Measurements from ENCODE around the gene IFT52. TPM values are rescaled to one million over a fixed set of nuclear protein-coding genes. Genes with fewer than 3 reads are reported as not detected.

The IFT52 gene, protein sequence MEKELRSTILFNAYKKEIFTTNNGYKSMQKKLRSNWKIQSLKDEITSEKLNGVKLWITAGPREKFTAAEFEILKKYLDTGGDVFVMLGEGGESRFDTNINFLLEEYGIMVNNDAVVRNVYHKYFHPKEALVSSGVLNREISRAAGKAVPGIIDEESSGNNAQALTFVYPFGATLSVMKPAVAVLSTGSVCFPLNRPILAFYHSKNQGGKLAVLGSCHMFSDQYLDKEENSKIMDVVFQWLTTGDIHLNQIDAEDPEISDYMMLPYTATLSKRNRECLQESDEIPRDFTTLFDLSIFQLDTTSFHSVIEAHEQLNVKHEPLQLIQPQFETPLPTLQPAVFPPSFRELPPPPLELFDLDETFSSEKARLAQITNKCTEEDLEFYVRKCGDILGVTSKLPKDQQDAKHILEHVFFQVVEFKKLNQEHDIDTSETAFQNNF
- 10 to 100 TPM; 17.4 to 17.8 TPM for total RNA-seq

DNA sequence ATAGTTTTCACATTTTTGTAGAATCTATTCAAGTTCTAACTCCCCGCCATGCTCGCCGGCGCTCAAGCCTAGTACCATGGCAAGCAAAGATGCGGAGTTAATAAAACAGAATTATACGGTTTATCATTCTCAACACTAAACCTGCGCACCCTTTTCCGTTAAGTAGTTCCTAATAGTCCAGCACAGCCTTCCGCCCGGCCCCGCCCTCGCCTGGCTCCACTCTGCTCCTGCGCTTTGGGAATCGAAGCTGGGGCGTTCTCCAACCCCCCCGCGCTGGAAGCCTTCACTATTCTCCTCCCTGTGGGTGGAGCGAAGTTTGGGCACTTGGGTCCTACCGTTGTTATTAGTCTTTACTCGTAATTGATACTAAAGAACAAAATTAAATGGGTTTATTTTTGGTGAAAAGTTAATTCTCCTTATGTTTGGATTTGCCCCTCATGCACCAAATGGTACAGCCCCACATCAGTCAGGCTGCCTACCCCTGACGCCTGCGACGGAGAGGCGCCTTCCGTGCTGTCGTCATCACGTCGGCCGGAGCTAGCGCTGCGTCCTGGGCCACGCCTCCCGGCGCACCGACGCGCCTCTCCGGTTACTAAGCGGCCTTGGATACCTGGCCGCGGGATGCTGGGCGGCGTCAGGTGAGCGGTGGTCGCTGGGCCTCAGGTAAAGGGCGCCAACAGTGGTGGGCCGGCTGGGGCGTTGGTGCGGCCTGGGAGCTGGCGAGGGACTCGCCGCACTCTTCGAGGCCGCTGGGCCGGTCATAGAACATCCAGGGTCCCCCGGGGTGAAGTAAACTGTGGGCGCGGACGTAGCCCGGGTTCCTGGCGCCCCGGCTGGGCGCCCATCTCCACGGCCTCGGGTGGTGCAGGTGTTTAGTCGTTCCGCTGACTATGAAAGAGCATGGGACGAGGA lies at the start of gene IFT52:
Gene IFT52, plus strand, starts transcription at position 546 of the 912 bp plus-strand sequence. CDS start 3,762 bp downstream, outside the sequence.
- Mint-ChIP-seq H3K4me3 (peak within 1 kb of the TSS; percentile 82), H3K27me3 (peaks cover under 1% of the 10 kb centered on the region), H3K27ac (peak within 1 kb of the TSS; percentile 92), H3K4me1 (peaks cover 10% of the 10 kb centered on the region), H3K9me3 (no peaks in the 10 kb centered on the region), H3K36me3 (peaks cover 3% of the 10 kb centered on the region)
- peak; percentile 87 for DNase-seq
- peak; percentile 98 for ATAC-seq (ENCODE audit: low read depth)
- POLR2A ChIA-PET: interaction anchor here (0.6 to 1.5 kb wide), 4 partner anchors 41 to 1772 kb away, joined by 3 to 13 read pairs (median 6); partner anchors contain the start of genes SRSF6 and SYS1

- Mint-ChIP-seq H3K4me3 (no peak overlapping the region), H3K27ac (no peak overlapping the region), H3K4me1 (no peaks in the 10 kb centered on the region), H3K27me3 (no peaks in the 10 kb centered on the region), H3K9me3 (no peaks in the 10 kb centered on the region), H3K36me3 (no peaks in the 10 kb centered on the region)
- POLR2A ChIA-PET: no interaction called here
- no peak for DNase-seq
- ATAC-seq (ENCODE audit: low read depth): no peak
Measured at GRCh38 chr20:43541214-43541613, 49.5 kb upstream of the IFT52 start.

GRCh38 chr20:43542161-43542560 lies 48.6 kb upstream of the IFT52 start:
- ATAC-seq (ENCODE audit: low read depth) (no peak), DNase-seq (no peak)
- no peaks in the 10 kb centered on the region for H3K4me1 Mint-ChIP-seq
- no peaks in the 10 kb centered on the region for H3K27me3 Mint-ChIP-seq
- POLR2A ChIA-PET: interaction anchor here (0.6 to 1.0 kb wide), 3 partner anchors 60 to 120 kb away, joined by 3 to 4 read pairs (median 4); partner anchors contain the start of gene SRSF6
- H3K27ac Mint-ChIP-seq: no peak overlapping the region
- no peaks in the 10 kb centered on the region for H3K9me3 Mint-ChIP-seq
- peaks cover 4% of the 10 kb centered on the region for H3K36me3 Mint-ChIP-seq
- H3K4me3 Mint-ChIP-seq: no peak overlapping the region

- H3K9me3 Mint-ChIP-seq: peaks cover 3% of the 10 kb centered on the region
- H3K36me3 Mint-ChIP-seq: peaks cover 9% of the 10 kb centered on the region
- H3K4me1 Mint-ChIP-seq: no peaks in the 10 kb centered on the region
- DNase-seq: no peak
- no peak overlapping the region for H3K4me3 Mint-ChIP-seq
- POLR2A ChIA-PET: interaction anchor here (0.6 to 1.0 kb wide), 3 partner anchors 60 to 119 kb away, joined by 3 to 4 read pairs (median 4); partner anchors contain the start of gene SRSF6
- H3K27ac Mint-ChIP-seq: no peak overlapping the region
- no peak for ATAC-seq (ENCODE audit: low read depth)
- H3K27me3 Mint-ChIP-seq: no peaks in the 10 kb centered on the region
Measured at GRCh38 chr20:43542674-43543073, 48.1 kb upstream of the IFT52 start.

GRCh38 chr20:43543138-43543537 lies 47.6 kb upstream of the IFT52 start:
- DNase-seq (no peak), ATAC-seq (ENCODE audit: low read depth) (no peak)
- no peak overlapping the region for H3K4me3 Mint-ChIP-seq
- peaks cover 3% of the 10 kb centered on the region for H3K9me3 Mint-ChIP-seq
- no peak overlapping the region for H3K27ac Mint-ChIP-seq
- peaks cover 13% of the 10 kb centered on the region for H3K36me3 Mint-ChIP-seq
- POLR2A ChIA-PET: interaction anchor here (0.7 kb wide), 1 partner anchor 59 kb away, joined by 4 read pairs; no protein-coding TSS in a partner anchor
- H3K4me1 Mint-ChIP-seq: no peaks in the 10 kb centered on the region
- no peaks in the 10 kb centered on the region for H3K27me3 Mint-ChIP-seq

DNA sequence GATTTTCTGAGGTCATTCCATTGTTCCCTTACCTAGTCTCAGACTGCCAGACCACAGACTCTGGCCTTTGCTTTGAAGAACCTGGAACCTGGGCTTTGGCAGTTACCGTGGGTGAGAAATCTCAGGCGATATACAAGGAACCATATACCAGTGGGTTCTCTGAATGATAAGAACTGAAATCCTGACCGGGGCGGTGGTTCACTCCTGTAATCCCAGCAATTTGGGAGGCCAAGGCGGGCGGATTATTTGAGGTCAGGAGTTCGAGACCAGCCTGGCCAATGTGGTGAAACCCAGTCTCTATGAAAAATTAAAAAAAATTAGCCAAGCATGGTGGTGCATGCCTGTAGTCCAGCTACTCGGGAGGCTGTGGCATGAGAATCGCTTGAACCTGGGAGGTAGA lies 46.2 kb upstream of the IFT52 start:
- no peak for DNase-seq
- POLR2A ChIA-PET: no interaction called here
- H3K4me1 Mint-ChIP-seq: no peaks in the 10 kb centered on the region
- no peaks in the 10 kb centered on the region for H3K27me3 Mint-ChIP-seq
- no peak overlapping the region for H3K4me3 Mint-ChIP-seq
- no peak for ATAC-seq (ENCODE audit: low read depth)
- H3K36me3 Mint-ChIP-seq: peaks cover 15% of the 10 kb centered on the region
- peaks cover 3% of the 10 kb centered on the region for H3K9me3 Mint-ChIP-seq
- no peak overlapping the region for H3K27ac Mint-ChIP-seq

DNA sequence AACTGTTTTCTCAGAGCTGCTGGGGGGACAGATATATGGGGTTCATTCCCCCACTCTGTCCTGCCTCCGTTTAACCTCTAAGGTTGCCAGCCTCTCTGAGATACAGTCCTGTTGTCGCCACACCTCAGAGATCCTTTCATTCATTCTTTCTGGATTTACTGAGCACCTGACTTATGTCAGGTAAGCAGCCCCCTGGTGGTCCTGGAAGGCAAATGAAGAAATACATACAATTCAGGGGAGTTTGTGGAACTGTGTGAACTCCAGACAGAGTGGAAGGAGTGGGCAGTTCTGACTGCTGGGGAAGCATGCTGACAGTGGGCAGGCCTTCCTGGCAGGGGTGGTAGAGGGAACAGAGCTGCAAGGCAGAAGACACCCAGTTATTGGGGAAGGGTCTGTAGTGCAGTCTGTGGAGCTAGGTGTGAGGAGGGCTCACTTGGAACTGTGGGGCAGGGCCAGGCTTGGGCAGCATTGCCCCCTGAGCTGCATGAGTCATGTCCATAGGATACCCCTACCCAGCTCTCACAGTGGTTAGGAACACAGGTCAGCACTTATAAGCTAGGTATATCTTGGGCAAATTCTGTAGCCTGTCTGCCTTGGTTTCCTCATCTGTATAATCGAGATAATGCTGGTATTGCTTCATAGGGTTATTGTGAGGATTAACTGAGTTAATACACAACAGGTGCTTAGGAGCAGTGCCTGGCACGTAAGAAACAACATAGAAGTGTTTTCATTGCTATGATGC lies 44.7 kb upstream of the IFT52 start:
- no peak for DNase-seq
- H3K4me3 Mint-ChIP-seq: no peak overlapping the region
- H3K27ac Mint-ChIP-seq: no peak overlapping the region
- ATAC-seq (ENCODE audit: low read depth): no peak
- H3K9me3 Mint-ChIP-seq: peaks cover 3% of the 10 kb centered on the region
- POLR2A ChIA-PET: no interaction called here
- peaks cover 15% of the 10 kb centered on the region for H3K36me3 Mint-ChIP-seq
- H3K4me1 Mint-ChIP-seq: no peaks in the 10 kb centered on the region
- H3K27me3 Mint-ChIP-seq: no peaks in the 10 kb centered on the region

DNA sequence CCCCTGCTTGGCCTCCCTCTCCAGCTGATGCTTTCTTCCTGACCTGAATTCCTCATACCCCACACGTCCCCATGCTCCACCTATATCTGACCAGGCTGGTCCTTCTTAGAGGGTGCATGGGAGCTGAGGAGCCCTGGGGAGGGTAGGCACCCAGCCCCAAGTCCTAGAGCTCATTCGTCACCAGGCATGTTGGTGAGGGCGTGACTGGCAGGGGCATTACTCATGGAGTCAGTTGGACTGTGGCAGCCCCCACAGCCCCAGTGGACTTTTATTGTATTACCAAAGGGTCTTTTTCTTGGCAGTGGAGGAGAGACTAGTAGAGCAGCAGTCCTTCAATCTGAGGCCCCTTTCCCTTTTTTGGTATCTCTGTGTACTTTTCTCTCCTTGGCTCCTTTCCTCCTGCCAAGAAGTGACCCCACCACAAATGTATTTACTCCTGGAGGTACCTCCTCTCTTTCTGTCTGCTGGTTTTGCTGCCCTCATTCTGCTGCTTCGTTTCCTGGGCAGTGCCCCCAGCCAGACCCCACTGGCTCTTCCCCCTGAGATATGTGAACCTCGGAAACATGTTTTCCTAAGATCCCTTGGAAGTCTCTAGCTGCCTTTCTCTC lies 42.4 kb upstream of the IFT52 start:
- no peaks in the 10 kb centered on the region for H3K4me1 Mint-ChIP-seq
- ATAC-seq (ENCODE audit: low read depth): no peak
- no peak overlapping the region for H3K4me3 Mint-ChIP-seq
- peaks cover 3% of the 10 kb centered on the region for H3K9me3 Mint-ChIP-seq
- no peak for DNase-seq
- POLR2A ChIA-PET: no interaction called here
- no peaks in the 10 kb centered on the region for H3K27me3 Mint-ChIP-seq
- H3K27ac Mint-ChIP-seq: no peak overlapping the region
- H3K36me3 Mint-ChIP-seq: peaks cover 15% of the 10 kb centered on the region

- POLR2A ChIA-PET: no interaction called here
Measured at GRCh38 chr20:43549416-43550065, 41.2 kb upstream of the IFT52 start.

DNA sequence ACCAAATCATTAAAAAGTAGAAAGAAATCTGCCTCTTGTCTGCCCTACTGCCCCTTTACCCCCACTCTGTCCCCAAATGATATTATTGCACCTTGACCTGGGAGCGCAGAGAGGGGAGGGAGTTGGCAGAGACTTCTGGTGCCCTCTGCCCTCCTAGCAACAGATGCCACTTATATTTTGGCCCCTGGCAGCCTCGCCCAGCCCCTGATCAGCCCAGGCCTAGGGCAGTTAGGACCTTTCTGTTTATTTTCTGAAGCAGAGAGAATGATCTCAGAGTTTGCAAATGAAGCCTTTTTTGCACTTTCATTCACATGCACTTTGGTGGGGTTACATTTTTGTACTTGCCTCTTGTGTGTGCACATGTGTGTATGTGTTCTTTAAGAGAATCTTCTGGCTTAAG lies 40.3 kb upstream of the IFT52 start:
- Mint-ChIP-seq H3K4me3 (no peak overlapping the region), H3K27me3 (no peaks in the 10 kb centered on the region), H3K27ac (no peak overlapping the region), H3K36me3 (peaks cover 15% of the 10 kb centered on the region), H3K4me1 (no peaks in the 10 kb centered on the region), H3K9me3 (peaks cover 3% of the 10 kb centered on the region)
- POLR2A ChIA-PET: no interaction called here
- DNase-seq: no peak
- ATAC-seq (ENCODE audit: low read depth): no peak

More at GRCh38 chr20:43549416-43550065, 41.2 kb upstream of the IFT52 start:
- no peaks in the 10 kb centered on the region for H3K27me3 Mint-ChIP-seq
- H3K9me3 Mint-ChIP-seq: peaks cover 3% of the 10 kb centered on the region
- no peak for ATAC-seq (ENCODE audit: low read depth)
- no peak overlapping the region for H3K27ac Mint-ChIP-seq
- DNase-seq: no peak
- no peaks in the 10 kb centered on the region for H3K4me1 Mint-ChIP-seq
- peaks cover 15% of the 10 kb centered on the region for H3K36me3 Mint-ChIP-seq
- no peak overlapping the region for H3K4me3 Mint-ChIP-seq

GRCh38 chr20:43554369-43554768 lies 36.4 kb upstream of the IFT52 start:
- H3K27me3 Mint-ChIP-seq: no peaks in the 10 kb centered on the region

DNA sequence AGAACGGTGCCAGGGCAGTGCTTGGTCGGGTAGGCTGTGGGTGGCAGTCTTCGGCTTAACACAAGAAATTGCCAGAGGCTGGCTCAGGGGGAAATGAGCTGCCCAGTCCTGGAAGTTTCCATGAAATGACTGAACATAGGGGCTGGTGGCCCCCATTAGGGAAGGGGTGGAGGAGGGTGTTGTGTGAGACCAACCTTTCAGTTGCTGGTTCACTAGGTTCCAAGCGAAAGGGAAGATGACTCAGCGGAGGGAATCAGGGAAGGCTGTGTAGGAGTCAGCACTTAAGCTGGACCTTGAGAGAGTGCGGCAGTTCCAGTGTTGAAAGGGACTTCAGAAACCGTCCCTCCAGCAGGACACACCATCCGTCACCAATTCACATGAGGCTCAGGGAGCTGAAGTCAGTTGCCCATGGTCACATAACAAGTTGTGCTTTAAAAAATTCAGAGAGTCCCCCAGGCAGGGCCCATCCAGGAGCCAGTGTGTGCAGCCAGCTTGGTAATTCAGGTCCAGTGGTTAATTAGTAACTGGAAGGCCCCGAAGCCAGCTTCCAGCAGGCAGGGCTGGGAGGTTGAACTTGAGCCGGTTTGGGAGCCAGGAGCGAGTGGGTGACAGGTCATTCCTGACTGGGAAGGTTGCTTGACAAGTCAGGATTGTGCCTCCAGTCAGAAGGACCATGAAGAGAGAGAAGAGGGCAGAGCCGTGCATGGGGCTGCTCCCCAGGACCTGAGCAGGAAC lies 32.2 kb upstream of the IFT52 start, which contains the start of gene SGK2:
Gene SGK2, plus strand, starts transcription at position 616 of the 735 bp plus-strand sequence. CDS start 7,469 bp downstream, outside the sequence.
- Mint-ChIP-seq H3K36me3 (no peaks in the 10 kb centered on the region), H3K4me1 (peaks cover 2% of the 10 kb centered on the region), H3K27ac (no peak within 1 kb of the TSS), H3K9me3 (no peaks in the 10 kb centered on the region), H3K27me3 (no peaks in the 10 kb centered on the region), H3K4me3 (no peak within 1 kb of the TSS)
- DNase-seq (no peak), ATAC-seq (ENCODE audit: low read depth) (no peak)
- POLR2A ChIA-PET: no interaction called here

More at GRCh38 chr20:43554369-43554768, 36.4 kb upstream of the IFT52 start:
- no peak for ATAC-seq (ENCODE audit: low read depth)
- Mint-ChIP-seq H3K9me3 (no peaks in the 10 kb centered on the region), H3K4me3 (no peak overlapping the region), H3K36me3 (no peaks in the 10 kb centered on the region), H3K27ac (no peak overlapping the region), H3K4me1 (peaks cover 2% of the 10 kb centered on the region)
- POLR2A ChIA-PET: no interaction called here
- no peak for DNase-seq

All from activated naive CD8-positive, alpha-beta T cell treated with anti-CD3 and anti-CD28 coated beads, Interleukin-2, amount 10 ng/mL, durations not matched to agents 7 days and 5 days (primary cell).